Measurements from ENCODE around the gene CEP112. TPM values are rescaled to one million over a fixed set of nuclear protein-coding genes. Genes with fewer than 3 reads are reported as not detected.

The CEP112 gene
- total and polyA plus RNA-seq, 10 of the 15 experiments (the other 5 are each of a cell fraction or from before 2014, with no cell fraction given) = 0.11 to 3.8 (median 0.32) TPM; not detected in 1

DNA sequence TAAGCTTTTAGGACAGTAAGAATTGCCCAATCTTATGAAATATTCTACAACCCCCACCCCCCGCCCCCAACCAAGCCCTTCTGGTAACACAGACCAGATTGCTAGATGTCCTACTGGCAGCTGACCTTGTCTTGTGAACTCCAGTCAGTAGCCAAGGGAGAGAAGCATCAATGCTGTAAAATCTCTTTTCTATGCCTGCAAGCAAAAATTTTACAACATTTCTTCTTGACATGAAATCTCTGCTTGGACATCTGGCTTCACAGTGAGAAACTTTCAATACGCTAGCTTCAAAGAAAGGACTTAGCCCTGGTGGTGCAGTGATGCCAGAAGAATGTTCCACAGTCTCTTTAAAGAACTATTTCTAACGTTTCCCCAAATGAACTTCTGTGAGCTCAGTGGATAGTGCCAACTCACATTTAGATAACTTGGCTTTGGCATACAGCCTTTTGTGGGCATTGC is 461.2 kb downstream of the CEP112 start:
- no peak overlapping the region for H3K9ac ChIP-seq (ENCODE audit: control insufficient read depth, insufficient read depth, low read length)
- SMC1A ChIA-PET (ENCODE audit: uncharacterized antibody, unreplicated experiment) = interaction anchor here (0.9 kb wide), 1 partner anchor 155 kb away, joined by 3 read pairs; no protein-coding TSS in a partner anchor
- no peaks in the 10 kb centered on the region for H3K36me3 ChIP-seq (ENCODE audit: control insufficient read depth in 2 of 2, insufficient read depth in 2 of 2, low read length in 1 of 2)
- no peaks in the 10 kb centered on the region for H3K9me3 ChIP-seq (replicated peaks; ENCODE audit: control insufficient read depth, insufficient read depth, low read length)
- WGBS (ENCODE audit: insufficient coverage, insufficient replicate concordance, low lambda C conversion rate, missing lambda C conversion rate) = 2% methylated on average over 3 of the region's 3 CpGs
- no peak for FAIRE-seq
- RAD21 ChIA-PET (ENCODE audit: unreplicated experiment) = no interaction called here
- no peak for ATAC-seq
- no peaks in the 10 kb centered on the region for H3K4me1 ChIP-seq (ENCODE audit: control insufficient read depth, insufficient read depth, low read length)
- intact Hi-C loops (cut with micrococcal nuclease; ENCODE audit: unreplicated experiment) (no loop called here), in situ Hi-C loops (cut with MboI) (no loop called here)
- no peak overlapping the region for H3K4me2 ChIP-seq (ENCODE audit: control insufficient read depth, insufficient read depth)
- H3K79me2 ChIP-seq (ENCODE audit: control insufficient read depth, insufficient read depth, low read length) = no peaks in the 10 kb centered on the region
- CTCF ChIA-PET = interaction anchor here (0.8 kb wide), 1 partner anchor 175 kb away, joined by 3 read pairs; no protein-coding TSS in a partner anchor
- no peaks in the 10 kb centered on the region for H3K27me3 ChIP-seq (replicated peaks in 1 of 2; ENCODE audit: control insufficient read depth in 2 of 2, insufficient read depth in 2 of 2, low read length in 1 of 2)
- DNase-seq (ENCODE audit: low read depth, low spot score) = no peak
- no peak overlapping the region for H3K4me3 ChIP-seq
- POLR2A ChIA-PET = no interaction called here
- H2AFZ ChIP-seq (ENCODE audit: control insufficient read depth, low read depth, low read length) = no peak overlapping the region
- H3K27ac ChIP-seq (ENCODE audit: control insufficient read depth, insufficient read depth) = no peak overlapping the region
- no peaks in the 10 kb centered on the region for H4K20me1 ChIP-seq (ENCODE audit: control insufficient read depth, insufficient read depth)
- TF ChIP-seq SIX5 (IDR thresholded peaks at IDR 0.05; ENCODE audit: low read depth, low read length, severe bottlenecking) (no peak), ZNF384 (IDR thresholded peaks at IDR 0.05; ENCODE audit: borderline replicate concordance, low read depth, low read length) (no peak), PAX8 (IDR thresholded peaks at IDR 0.05) (no peak), CBFB (IDR thresholded peaks at IDR 0.05; ENCODE audit: low read depth) (no peak), CREB1 (IDR thresholded peaks at IDR 0.05; ENCODE audit: low read depth) (no peak), MEF2B (IDR thresholded peaks at IDR 0.05; ENCODE audit: partially characterized antibody, poor library complexity, severe bottlenecking) (no peak), ZBED1 (IDR thresholded peaks at IDR 0.05; ENCODE audit: borderline replicate concordance) (no peak)
- TF ChIP-seq, protein P1, sequence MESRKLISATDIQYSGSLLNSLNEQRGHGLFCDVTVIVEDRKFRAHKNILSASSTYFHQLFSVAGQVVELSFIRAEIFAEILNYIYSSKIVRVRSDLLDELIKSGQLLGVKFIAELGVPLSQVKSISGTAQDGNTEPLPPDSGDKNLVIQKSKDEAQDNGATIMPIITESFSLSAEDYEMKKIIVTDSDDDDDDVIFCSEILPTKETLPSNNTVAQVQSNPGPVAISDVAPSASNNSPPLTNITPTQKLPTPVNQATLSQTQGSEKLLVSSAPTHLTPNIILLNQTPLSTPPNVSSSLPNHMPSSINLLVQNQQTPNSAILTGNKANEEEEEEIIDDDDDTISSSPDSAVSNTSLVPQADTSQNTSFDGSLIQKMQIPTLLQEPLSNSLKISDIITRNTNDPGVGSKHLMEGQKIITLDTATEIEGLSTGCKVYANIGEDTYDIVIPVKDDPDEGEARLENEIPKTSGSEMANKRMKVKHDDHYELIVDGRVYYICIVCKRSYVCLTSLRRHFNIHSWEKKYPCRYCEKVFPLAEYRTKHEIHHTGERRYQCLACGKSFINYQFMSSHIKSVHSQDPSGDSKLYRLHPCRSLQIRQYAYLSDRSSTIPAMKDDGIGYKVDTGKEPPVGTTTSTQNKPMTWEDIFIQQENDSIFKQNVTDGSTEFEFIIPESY (IDR thresholded peaks at IDR 0.05) = no peak
- TF ChIP-seq, protein P2, sequence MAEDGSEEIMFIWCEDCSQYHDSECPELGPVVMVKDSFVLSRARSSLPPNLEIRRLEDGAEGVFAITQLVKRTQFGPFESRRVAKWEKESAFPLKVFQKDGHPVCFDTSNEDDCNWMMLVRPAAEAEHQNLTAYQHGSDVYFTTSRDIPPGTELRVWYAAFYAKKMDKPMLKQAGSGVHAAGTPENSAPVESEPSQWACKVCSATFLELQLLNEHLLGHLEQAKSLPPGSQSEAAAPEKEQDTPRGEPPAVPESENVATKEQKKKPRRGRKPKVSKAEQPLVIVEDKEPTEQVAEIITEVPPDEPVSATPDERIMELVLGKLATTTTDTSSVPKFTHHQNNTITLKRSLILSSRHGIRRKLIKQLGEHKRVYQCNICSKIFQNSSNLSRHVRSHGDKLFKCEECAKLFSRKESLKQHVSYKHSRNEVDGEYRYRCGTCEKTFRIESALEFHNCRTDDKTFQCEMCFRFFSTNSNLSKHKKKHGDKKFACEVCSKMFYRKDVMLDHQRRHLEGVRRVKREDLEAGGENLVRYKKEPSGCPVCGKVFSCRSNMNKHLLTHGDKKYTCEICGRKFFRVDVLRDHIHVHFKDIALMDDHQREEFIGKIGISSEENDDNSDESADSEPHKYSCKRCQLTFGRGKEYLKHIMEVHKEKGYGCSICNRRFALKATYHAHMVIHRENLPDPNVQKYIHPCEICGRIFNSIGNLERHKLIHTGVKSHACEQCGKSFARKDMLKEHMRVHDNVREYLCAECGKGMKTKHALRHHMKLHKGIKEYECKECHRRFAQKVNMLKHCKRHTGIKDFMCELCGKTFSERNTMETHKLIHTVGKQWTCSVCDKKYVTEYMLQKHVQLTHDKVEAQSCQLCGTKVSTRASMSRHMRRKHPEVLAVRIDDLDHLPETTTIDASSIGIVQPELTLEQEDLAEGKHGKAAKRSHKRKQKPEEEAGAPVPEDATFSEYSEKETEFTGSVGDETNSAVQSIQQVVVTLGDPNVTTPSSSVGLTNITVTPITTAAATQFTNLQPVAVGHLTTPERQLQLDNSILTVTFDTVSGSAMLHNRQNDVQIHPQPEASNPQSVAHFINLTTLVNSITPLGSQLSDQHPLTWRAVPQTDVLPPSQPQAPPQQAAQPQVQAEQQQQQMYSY (CRISPR knock-in tag; IDR thresholded peaks at IDR 0.05) = no peak
- BruUV-seq (replicated peaks) = no TSS peak

All from GM12878 (cell line).